Heart left ventricle (tissue), 16 donors: ENCODE measurements around the gene LYRM2. TPM values are rescaled to one million over a fixed set of nuclear protein-coding genes. Genes with fewer than 3 reads are reported as not detected.

Experiments used
- ATAC-seq, 4 donors: fragments of 200-7000 bp; cut with Tn5 transposase; one replicate each; pipeline ENCODE4 v1.9.1; 2020 to 2022; ENCODE audit warnings: moderate library complexity in 4 of 4, mild to moderate bottlenecking in 3 of 4, moderate number of reproducible peaks in 1 of 4
- DNase-seq, 5 donors: peaks; one replicate each; pipeline ENCODE4 v3.0.0-alpha.2; 2020
- H3K27ac ChIP-seq, 12 donors: fragments of 200-600 bp; sonication (generic) in 4 of 12; one replicate each; pipeline versions ENCODE4 v1.5.0 to v1.8.0; 2016 to 2022; ENCODE audit warnings: mild to moderate bottlenecking in 2 of 12
- H3K27me3 ChIP-seq, 9 donors: fragments of 200-600 bp; sonication (generic) in 2 of 9; one replicate each; pipeline versions ENCODE4 v1.5.1 to v1.8.0; 2016 to 2022; ENCODE audit warnings: mild to moderate bottlenecking in 3 of 9
- H3K36me3 ChIP-seq, 9 donors: fragments of 200-600 bp; sonication (generic) in 2 of 9; one replicate each; pipeline versions ENCODE4 v1.5.0 to v1.8.0; 2018 to 2022; ENCODE audit warnings: mild to moderate bottlenecking in 2 of 9
- H3K4me1 ChIP-seq, 12 donors: fragments of 200-600 bp; sonication (generic) in 4 of 12; one replicate each; pipeline versions ENCODE4 v1.5.0 to v1.8.0; 2016 to 2022; ENCODE audit warnings: mild to moderate bottlenecking in 3 of 12
- H3K4me3 ChIP-seq, 12 donors: fragments of 200-600 bp; sonication (generic) in 4 of 12; one replicate each; pipeline versions ENCODE4 v1.5.0 to v1.8.0; 2017 to 2022; ENCODE audit warnings: mild to moderate bottlenecking in 9 of 12, moderate library complexity in 4 of 12
- H3K9me3 ChIP-seq, 12 donors: fragments of 200-600 bp; sonication (generic) in 4 of 12; one replicate each; pipeline versions ENCODE4 v1.5.0 to v1.8.0; 2016 to 2022; ENCODE audit warnings: mild to moderate bottlenecking in 1 of 12
- CTCF ChIP-seq, 12 donors: fragments of 200-600 bp; sonication (generic) in 4 of 12; IDR thresholded peaks; one replicate each; pipeline versions ENCODE4 v1.5.0 to v1.8.0; 2018 to 2022; ENCODE audit warnings: antibody characterized with exemption in 12 of 12, mild to moderate bottlenecking in 5 of 12
- POLR2A ChIP-seq, 2 donors: fragments of 450-650 bp; IDR thresholded peaks; one replicate each; pipeline ENCODE4 v1.6.1; 2017; ENCODE audit warnings: antibody characterized with exemption in 2 of 2, mild to moderate bottlenecking in 2 of 2, moderate library complexity in 2 of 2
- WGBS, 4 donors: extraction: QIAGEN DNeasy Blood & Tissue Kit in 2 of 4; methylation state at CpG; one replicate each; pipeline versions ENCODE4 v1.1.5 to v1.1.7; 2013 to 2018; 5-methylcytosine and 5-hydroxymethylcytosine counted together
- intact Hi-C, 10 donors: fragments of 100-400 bp; cut with DNase I; formaldehyde crosslinking; loops; one replicate each; pipeline versions ENCODE4 v1.11.1 to v1.14.2; 2022
- polyA plus RNA-seq, 2 donors: library from polyadenylated mRNA; stranded (reverse); fragments of 200-250 nt; gene quantifications; one replicate each; pipeline ENCODE4 v1.2.3, GENCODE V29; 2013
- total RNA-seq, 9 donors: library from RNA; depleted of rRNA in 2 of 9; stranded (reverse); fragments of >200 nt in 2 of 9; fragmentation: NEBNext Ultra II Directional in 3 of 9; extraction: Animal tissue kit (Norgen Biotek cat#: 25700) in 3 of 9; gene quantifications; one replicate each; pipeline versions ENCODE4 v1.1.0 to v1.2.4, GENCODE V29; 2016 to 2023
- donor health status: ischemic (EF 13 %, LVEDD 7.1; RV severe dilation, severe dysfunction).
- donor health status: healthy with polysubstance abuse.
- donor health status: DM: no; HTN: yes; CAD: no.
- donor health status: DM: no; HTN: no; CAD: no.
- donor health status: ischemic (EF 25% LVEDD 6.9; RV normal size, moderate dysfunction).
- donor health status: ischemic (EF 25% LVEDD 5.7; RV mildly dilated, moderate dysfunction).
- donor health status: healthy.
- donor health status: DM: yes; HTN: yes; CAD: no.
- donor health status: ischemic (EF 35%, LVEDD 5.7; RV mildly dilated, moderate dysfunction).
- donor health status: nonischemic (EF 11% LVEDD 7.7; RV severe dilation, severe dysfunction).
- donor health status: DM: yes; HTN: yes; CAD: no.
- donor health status: PGD.
- donor health status: ischemic (EF 29% LVEDD 5.4; RV normal size, mild dysfunction).
- donor health status: nonischemic (EF 23%, LVEDD 6.1; RV moderate dilation, normal function).

Gene LYRM2
- total and polyA plus RNA-seq, 11 donors: 15.2 to 50.0 (median 43.8) TPM

- H3K9me3 ChIP-seq: no peaks in the 10 kb centered on the region
- intact Hi-C loops: no loop called here
- H3K27ac ChIP-seq: no peak overlapping the region
- no peaks in the 10 kb centered on the region for H3K4me1 ChIP-seq
- no peak for DNase-seq
- no peak for TF ChIP-seq POLR2A (IDR thresholded peaks at IDR 0.05)
- TF ChIP-seq CTCF (IDR thresholded peaks at IDR 0.05): no peak
- ATAC-seq: no peak
- WGBS, 4 donors: 86 to 91% (median 89%) methylated on average over 2 of the region's 2 CpGs
- no peak overlapping the region for H3K4me3 ChIP-seq
- no peaks in the 10 kb centered on the region for H3K36me3 ChIP-seq
- no peaks in the 10 kb centered on the region for H3K27me3 ChIP-seq
Observed at GRCh38 chr6:89574910-89575561, 63.5 kb downstream of the LYRM2 start.

GRCh38 chr6:89567630-89568390 lies 70.7 kb downstream of the LYRM2 start:
- no peak overlapping the region for H3K27ac ChIP-seq

GRCh38 chr6:89566930-89567629 lies 71.5 kb downstream of the LYRM2 start:
- ATAC-seq: no peak
- no peak for DNase-seq
- peaks cover 0 to 4% (median 0%) of the 10 kb centered on the region in 9 donors for H3K36me3 ChIP-seq
- 92 to 96% (median 93%) methylated on average over 16 of the region's 16 CpGs for WGBS, 4 donors
- H3K4me1 ChIP-seq: peaks cover 0 to 21% (median 4%) of the 10 kb centered on the region in 12 donors
- intact Hi-C loops: no loop called here
- no peak overlapping the region for H3K27ac ChIP-seq
- no peaks in the 10 kb centered on the region for H3K27me3 ChIP-seq
- H3K9me3 ChIP-seq: no peaks in the 10 kb centered on the region
- TF ChIP-seq CTCF (IDR thresholded peaks at IDR 0.05) (no peak), POLR2A (IDR thresholded peaks at IDR 0.05) (no peak)
- no peak overlapping the region for H3K4me3 ChIP-seq

More at GRCh38 chr6:89567630-89568390, 70.7 kb downstream of the LYRM2 start:
- H3K4me3 ChIP-seq: no peak overlapping the region
- no peak for DNase-seq
- TF ChIP-seq CTCF (IDR thresholded peaks at IDR 0.05) (no peak), POLR2A (IDR thresholded peaks at IDR 0.05) (no peak)
- peaks cover 0 to 21% (median 4%) of the 10 kb centered on the region in 12 donors for H3K4me1 ChIP-seq
- H3K27me3 ChIP-seq: no peaks in the 10 kb centered on the region
- H3K9me3 ChIP-seq: no peaks in the 10 kb centered on the region
- intact Hi-C loops: no loop called here
- H3K36me3 ChIP-seq: peaks cover 0 to 4% (median 0%) of the 10 kb centered on the region in 9 donors
- peak in 1 of 4 donors; percentile 48 for ATAC-seq
- 73 to 79% (median 77%) methylated on average over 6 of the region's 6 CpGs for WGBS, 4 donors
